H1 (cell line): ENCODE measurements around the gene PLEKHG2.

Experiments
- CEBPB ChIP-seq: IDR thresholded peaks from 2 replicates; pipeline ENCODE4 v1.6.1; 2012; ENCODE audit warnings: low read depth, low read length
- CREB1 ChIP-seq: IDR thresholded peaks from 2 replicates; pipeline ENCODE4 v1.6.1; 2012; ENCODE audit warnings: inconsistent platforms
- CTCF ChIP-seq, 3 experiments: IDR thresholded peaks; 1 replicate in 2 of 3; 2 replicates in 1 of 3; pipeline versions ENCODE4 v1.5.1 to v1.6.1; 2011; ENCODE audit warnings: low read length in 3 of 3, mild to moderate bottlenecking in 3 of 3, inconsistent platforms in 2 of 3, low read depth in 1 of 3, moderate library complexity in 1 of 3; ENCODE audit not compliant: insufficient read depth in 1 of 3; ENCODE audit errors: control extremely low read depth in 1 of 3
- EZH2 ChIP-seq: fragments of 200-600 bp; sonication (generic); IDR thresholded peaks from 2 replicates; pipeline ENCODE4 v1.7.1; 2012; ENCODE audit warnings: low read depth, mild to moderate bottlenecking, moderate library complexity, low read length, inconsistent platforms; ENCODE audit not compliant: severe bottlenecking
- JUN ChIP-seq: IDR thresholded peaks from 2 replicates; pipeline ENCODE4 v1.6.1; 2011; ENCODE audit warnings: low read depth, mild to moderate bottlenecking, improper control_type of control experiment, low read length
- JUND ChIP-seq: IDR thresholded peaks from 2 replicates; pipeline ENCODE4 v1.6.1; 2011; ENCODE audit warnings: mild to moderate bottlenecking, improper control_type of control experiment, low read length
- MAFK ChIP-seq: IDR thresholded peaks from 2 replicates; pipeline ENCODE4 v1.6.1; 2012; ENCODE audit warnings: low read depth, mild to moderate bottlenecking, improper control_type of control experiment, low read length
- POLR2A ChIP-seq, 2 experiments: IDR thresholded peaks; 1 replicate in 1 of 2; 2 replicates in 1 of 2; pipeline ENCODE4 v1.6.1; 2011; ENCODE audit warnings: low read depth in 2 of 2, low read length in 2 of 2, mild to moderate bottlenecking in 2 of 2; ENCODE audit errors: control extremely low read depth in 1 of 2
- ZNF274 ChIP-seq: IDR thresholded peaks from 2 replicates; pipeline ENCODE4 v1.7.0; 2012; ENCODE audit warnings: low read length, borderline replicate concordance; ENCODE audit errors: extremely low read depth
- TF ChIP-seq, protein P1 (sequence below): IDR thresholded peaks from 2 replicates; pipeline ENCODE4 v1.6.1; 2011; ENCODE audit warnings: low read depth, mild to moderate bottlenecking, low read length; ENCODE audit not compliant: insufficient read depth

DNA sequence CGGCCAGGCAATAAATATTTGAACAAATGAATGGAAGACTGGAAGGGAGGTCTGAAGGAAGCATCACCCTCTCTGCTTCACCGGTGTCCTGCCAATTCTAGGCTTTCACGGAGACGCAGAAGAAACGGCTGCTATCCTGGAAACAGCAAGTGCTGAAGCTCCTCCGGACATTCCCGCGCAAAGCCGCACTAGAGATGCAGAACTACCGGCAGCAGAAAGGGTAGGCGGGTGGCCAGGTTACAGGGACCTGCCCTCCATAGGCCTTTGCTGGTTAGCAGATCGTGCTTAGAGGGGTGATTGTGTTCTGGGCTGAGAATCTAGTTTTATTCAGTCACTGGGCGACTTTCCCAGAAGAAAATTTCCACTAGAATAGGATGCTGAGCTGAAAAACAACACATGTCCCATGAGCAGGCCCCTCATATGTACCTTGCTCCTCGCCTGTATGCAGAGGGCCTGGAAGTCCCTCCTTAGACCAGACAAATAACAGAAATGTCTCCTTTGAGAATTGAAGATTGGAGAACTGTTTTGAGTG is 32.5 kb upstream of the PLEKHG2 start:
- TF ChIP-seq ZNF274 (no peak), CTCF (IDR thresholded peaks at IDR 0.05; ENCODE audit: control extremely low read depth in 1 of 3, insufficient read depth in 1 of 3, low read depth in 1 of 3, low read length in 3 of 3) (no peak), CREB1 (no peak), EZH2 (no peak), CEBPB (no peak), POLR2A (IDR thresholded peaks at IDR 0.05; ENCODE audit: control extremely low read depth in 1 of 2, low read depth in 2 of 2, low read length in 2 of 2) (no peak), JUN (no peak), JUND (no peak), MAFK (no peak)
- TF ChIP-seq, protein P1, sequence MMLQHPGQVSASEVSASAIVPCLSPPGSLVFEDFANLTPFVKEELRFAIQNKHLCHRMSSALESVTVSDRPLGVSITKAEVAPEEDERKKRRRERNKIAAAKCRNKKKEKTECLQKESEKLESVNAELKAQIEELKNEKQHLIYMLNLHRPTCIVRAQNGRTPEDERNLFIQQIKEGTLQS: no peak
